GM10248 (cell line): ENCODE measurements around the gene IRF8.

Source experiments
- CTCF ChIA-PET: fragments of 300-600 bp; sonication (Branson Sonifier 250); formaldehyde crosslinking; extraction: SDS; loops from one replicate; lab custom pipeline; 2021; ENCODE audit warnings: antibody characterized with exemption; lab: Yijun Ruan, JAX
- POLR2A ChIA-PET: fragments of 350-650 bp; sonication (Branson Sonifier 250); formaldehyde crosslinking; extraction: SDS; loops from one replicate; lab custom pipeline; 2020; ENCODE audit warnings: antibody characterized with exemption; lab: Yijun Ruan, JAX
- DNase-seq: peaks from one replicate; pipeline ENCODE4 v3.0.0; 2012; ENCODE audit errors: extremely low spot score
- CTCF ChIP-seq: IDR thresholded peaks from 2 replicates; pipeline ENCODE4 v1.5.1; 2012; ENCODE audit warnings: mild to moderate bottlenecking, low read depth; ENCODE audit errors: extremely low read depth, missing control alignments, control extremely low read depth

IRF8 gene

GRCh38 chr16:85919271-85920267 lies 20.6 kb downstream of the IRF8 start:
- POLR2A ChIA-PET = interaction anchor here (0.8 to 1.1 kb wide), 2 partner anchors 17 to 72 kb away, joined by 3 read pairs; no protein-coding TSS in a partner anchor
- CTCF ChIA-PET = interaction anchor here (0.9 to 5.8 kb wide), 7 partner anchors 9 to 599 kb away, joined by 3 to 27 read pairs (median 3); no protein-coding TSS in a partner anchor
- no peak for DNase-seq
- no peak for TF ChIP-seq CTCF

GRCh38 chr16:85921026-85921425 lies 22.1 kb downstream of the IRF8 start:
- POLR2A ChIA-PET = no interaction called here
- no peak for TF ChIP-seq CTCF
- CTCF ChIA-PET = interaction anchor here (1.0 kb wide), 1 partner anchor 22 kb away, joined by 3 read pairs; the partner anchor contains the start of gene IRF8

GRCh38 chr16:85923153-85924021 lies 24.4 kb downstream of the IRF8 start:
- no peak for DNase-seq
- ChIA-PET CTCF (interaction anchor here (0.5 to 1.8 kb wide), 4 partner anchors 13 to 264 kb away, joined by 3 to 4 read pairs (median 3); no protein-coding TSS in a partner anchor), POLR2A (no interaction called here)
- TF ChIP-seq CTCF = no peak

More at GRCh38 chr16:85921026-85921425, 22.1 kb downstream of the IRF8 start:
- no peak for DNase-seq

- POLR2A ChIA-PET = no interaction called here
Observed at GRCh38 chr16:85924675-85925074, 25.7 kb downstream of the IRF8 start.

GRCh38 chr16:85926370-85926769 lies 27.4 kb downstream of the IRF8 start:
- no peak for DNase-seq
- no peak for TF ChIP-seq CTCF
- CTCF ChIA-PET = no interaction called here
- POLR2A ChIA-PET = no interaction called here

More at GRCh38 chr16:85924675-85925074, 25.7 kb downstream of the IRF8 start:
- TF ChIP-seq CTCF = no peak
- CTCF ChIA-PET = interaction anchor here (0.9 to 1.4 kb wide), 2 partner anchors 10 to 11 kb away, joined by 3 read pairs; no protein-coding TSS in a partner anchor
- DNase-seq = no peak
